HG03520 (cell line): ENCODE results near the gene CDCA7.
"Not testable (repeated sequence)": the region's sequence is repeated elsewhere in the genome, so short reads cannot be mapped to it uniquely, and the experiment has no call there.

ENCODE experiments used
- ATAC-seq: cut with Tn5 transposase; IDR thresholded peaks from one replicate; pipeline ENCODE4 v1.9.1; 2021; ENCODE audit warnings: mild to moderate bottlenecking, moderate library complexity; ENCODE audit not compliant: unreplicated experiment

CDCA7 gene

GRCh38 chr2:173354582-173355131, at the start of gene CDCA7:
CDCA7 (plus strand) TSS chr2:173354872; CDS start chr2:173354964, 92 bp downstream.
- ATAC-seq, result peak; percentile 33

GRCh38 chr2:173305303-173305702, 49.4 kb upstream of the CDCA7 start:
- ATAC-seq, result no peak

- ATAC-seq, result no peak
Measured at GRCh38 chr2:173307293-173307692, 47.4 kb upstream of the CDCA7 start.

- ATAC-seq, result not testable (repeated sequence)
Measured at GRCh38 chr2:173309370-173309769, 45.3 kb upstream of the CDCA7 start.

GRCh38 chr2:173311844-173312606, 42.6 kb upstream of the CDCA7 start:
- ATAC-seq, result no peak

GRCh38 chr2:173323371-173323770, 31.3 kb upstream of the CDCA7 start:
- no peak for ATAC-seq

GRCh38 chr2:173326806-173327205, 27.9 kb upstream of the CDCA7 start:
- ATAC-seq, result no peak

GRCh38 chr2:173327421-173327820, 27.3 kb upstream of the CDCA7 start:
- ATAC-seq, result no peak

GRCh38 chr2:173333003-173333402, 21.7 kb upstream of the CDCA7 start:
- not testable (repeated sequence) for ATAC-seq

GRCh38 chr2:173339807-173340206, 14.9 kb upstream of the CDCA7 start:
- no peak for ATAC-seq

GRCh38 chr2:173343921-173344320, 10.8 kb upstream of the CDCA7 start:
- ATAC-seq, result no peak

- no peak for ATAC-seq
Measured at GRCh38 chr2:173346035-173346434, 8.6 kb upstream of the CDCA7 start.

GRCh38 chr2:173347305-173348168, 7.1 kb upstream of the CDCA7 start:
- ATAC-seq, result no peak

- no peak for ATAC-seq
Measured at GRCh38 chr2:173349287-173349686, 5.4 kb upstream of the CDCA7 start.

- ATAC-seq, result no peak
Measured at GRCh38 chr2:173350383-173350782, 4.3 kb upstream of the CDCA7 start.

- no peak for ATAC-seq
Measured at GRCh38 chr2:173351879-173352278, 2.8 kb upstream of the CDCA7 start.

GRCh38 chr2:173353556-173353955, 1.1 kb upstream of the CDCA7 start:
- ATAC-seq, result no peak

- ATAC-seq, result peak; percentile 31
Measured at GRCh38 chr2:173354073-173354581, 545 bp upstream of the CDCA7 start.

- peak; percentile 26 for ATAC-seq
Measured at GRCh38 chr2:173355132-173355865, 627 bp downstream of the CDCA7 start.

GRCh38 chr2:173355866-173356508, 1.3 kb downstream of the CDCA7 start:
- ATAC-seq, result no peak
